GM12865 (cell line): ENCODE measurements around the gene WNT8A.
"Not testable (repeated sequence)": the region's sequence is repeated elsewhere in the genome, so short reads cannot be mapped to it uniquely, and the experiment has no call there.

Experiments used
- DNase-seq: peaks from one replicate; pipeline ENCODE4 v3.0.0; 2010; ENCODE audit warnings: low read depth
- H3K4me3 ChIP-seq: 2 replicates; pipeline ENCODE4 v1.5.1; 2011; ENCODE audit warnings: mild to moderate bottlenecking, low read depth, low read length, control low read depth
- TF ChIP-seq, protein P1 (sequence below): IDR thresholded peaks from 2 replicates; pipeline ENCODE4 v1.5.1; 2011; ENCODE audit warnings: low read length, control low read depth, low read depth, inconsistent platforms; ENCODE audit not compliant: insufficient read depth; ENCODE audit errors: missing control alignments

The WNT8A gene

DNA sequence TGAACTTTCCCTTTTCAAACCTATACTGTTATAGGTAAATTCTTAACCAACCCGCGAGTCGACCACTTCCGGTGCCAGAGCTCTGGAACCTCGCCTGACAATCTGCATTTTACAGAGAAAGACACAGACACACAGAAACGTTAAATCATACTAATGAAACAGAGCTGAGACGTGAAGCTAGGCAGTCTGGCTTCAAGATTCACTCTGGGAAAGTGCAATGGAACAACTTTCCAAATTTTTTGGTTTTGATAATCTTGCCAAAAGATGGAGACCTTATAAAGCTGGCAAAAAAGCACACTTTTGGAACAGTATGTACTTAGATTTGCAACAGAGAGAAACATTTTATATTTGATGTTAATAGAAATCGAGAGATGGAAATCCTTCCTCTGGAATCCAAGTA lies 15.9 kb upstream of the WNT8A start:
- TF ChIP-seq, protein P1, sequence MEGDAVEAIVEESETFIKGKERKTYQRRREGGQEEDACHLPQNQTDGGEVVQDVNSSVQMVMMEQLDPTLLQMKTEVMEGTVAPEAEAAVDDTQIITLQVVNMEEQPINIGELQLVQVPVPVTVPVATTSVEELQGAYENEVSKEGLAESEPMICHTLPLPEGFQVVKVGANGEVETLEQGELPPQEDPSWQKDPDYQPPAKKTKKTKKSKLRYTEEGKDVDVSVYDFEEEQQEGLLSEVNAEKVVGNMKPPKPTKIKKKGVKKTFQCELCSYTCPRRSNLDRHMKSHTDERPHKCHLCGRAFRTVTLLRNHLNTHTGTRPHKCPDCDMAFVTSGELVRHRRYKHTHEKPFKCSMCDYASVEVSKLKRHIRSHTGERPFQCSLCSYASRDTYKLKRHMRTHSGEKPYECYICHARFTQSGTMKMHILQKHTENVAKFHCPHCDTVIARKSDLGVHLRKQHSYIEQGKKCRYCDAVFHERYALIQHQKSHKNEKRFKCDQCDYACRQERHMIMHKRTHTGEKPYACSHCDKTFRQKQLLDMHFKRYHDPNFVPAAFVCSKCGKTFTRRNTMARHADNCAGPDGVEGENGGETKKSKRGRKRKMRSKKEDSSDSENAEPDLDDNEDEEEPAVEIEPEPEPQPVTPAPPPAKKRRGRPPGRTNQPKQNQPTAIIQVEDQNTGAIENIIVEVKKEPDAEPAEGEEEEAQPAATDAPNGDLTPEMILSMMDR = no peak
- no peak for DNase-seq
- H3K4me3 ChIP-seq = no peak overlapping the region

DNA sequence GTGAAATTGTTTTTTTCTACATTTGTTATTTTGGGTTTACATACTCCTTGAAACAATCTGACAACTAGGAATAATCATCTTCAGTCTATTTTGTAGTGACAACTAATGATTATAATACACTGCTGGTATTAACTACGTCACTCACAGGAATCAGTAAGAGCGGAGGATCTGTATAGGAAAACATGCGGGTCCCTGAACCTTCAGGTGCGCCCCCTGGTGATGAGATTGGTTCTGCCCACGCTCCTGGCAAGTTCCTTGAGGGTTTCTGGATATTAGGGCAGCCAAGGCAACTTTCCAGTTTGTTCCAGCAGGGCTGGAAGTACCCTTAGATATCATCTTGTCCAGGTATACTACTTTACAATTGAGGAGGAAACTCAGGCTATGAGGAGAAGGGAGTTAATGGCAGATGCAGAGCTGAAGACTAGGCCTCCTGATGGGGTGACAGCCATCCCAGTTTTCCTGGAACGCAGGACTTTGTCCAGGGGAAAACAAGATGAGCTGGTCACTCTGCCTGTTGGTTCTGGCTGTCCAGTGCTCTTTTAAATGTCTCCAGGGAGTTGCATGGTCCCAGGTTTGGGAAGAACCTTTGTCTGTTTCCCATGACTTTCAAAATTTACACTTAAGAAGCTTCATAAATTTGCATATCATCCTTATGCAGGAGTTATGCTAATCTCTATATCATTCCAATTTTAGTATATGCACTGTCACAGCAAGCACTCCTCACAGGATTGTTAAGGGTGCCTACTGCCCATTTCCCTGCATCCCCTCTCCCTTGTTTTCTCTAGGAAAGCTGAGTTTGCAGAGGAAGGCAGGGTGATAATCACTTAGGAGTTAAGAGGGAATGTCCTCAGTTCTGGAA lies 14.9 kb upstream of the WNT8A start:
- DNase-seq = peak; percentile 83
- TF ChIP-seq, protein P1 = peak; percentile 80

GRCh38 chr5:138070026-138070425 lies 13.8 kb upstream of the WNT8A start:
- not testable (repeated sequence) for DNase-seq, H3K4me3 ChIP-seq

More for the DNA sequence above, 14.9 kb upstream of the WNT8A start:
- H3K4me3 ChIP-seq = no peak overlapping the region

GRCh38 chr5:138077064-138077696 lies 6.7 kb upstream of the WNT8A start:
- no peak overlapping the region for H3K4me3 ChIP-seq
- peak; percentile 61 for DNase-seq
- TF ChIP-seq, protein P1 = peak; percentile 82

GRCh38 chr5:138078006-138078643 lies 5.7 kb upstream of the WNT8A start:
- H3K4me3 ChIP-seq = no peak overlapping the region
- TF ChIP-seq, protein P1 = no peak
- DNase-seq = no peak

DNA sequence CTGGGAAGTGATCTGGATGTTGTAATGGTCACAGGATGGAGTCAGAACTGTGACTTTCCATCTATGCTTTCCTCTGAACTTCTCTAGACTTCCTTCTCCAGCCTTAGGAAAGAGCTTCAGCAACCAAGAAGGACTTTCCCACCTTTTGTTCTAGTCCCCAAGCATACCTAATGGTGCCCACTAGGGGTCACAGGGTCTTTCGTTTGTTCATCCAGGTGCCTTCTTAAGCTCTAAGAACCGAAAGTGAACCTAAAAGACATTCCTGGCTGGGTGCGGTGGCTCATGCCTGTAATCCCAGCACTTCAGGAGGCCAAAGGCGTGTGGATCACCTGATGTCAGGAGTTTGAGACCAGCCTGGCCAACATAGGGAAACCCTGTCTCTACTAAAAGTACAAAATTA lies 1.8 kb upstream of the WNT8A start:
- H3K4me3 ChIP-seq = no peak overlapping the region
- TF ChIP-seq, protein P1 = peak; percentile 32
- peak; percentile 47 for DNase-seq

- DNase-seq = no peak
- no peak overlapping the region for H3K4me3 ChIP-seq
- TF ChIP-seq, protein P1 = no peak
Measured at GRCh38 chr5:138091685-138092084, 7.9 kb downstream of the WNT8A start.
